Activated naive CD8-positive, alpha-beta T cell treated with anti-CD3 and anti-CD28 coated beads, Interleukin-2, amount 50 U/mL, for 16 hours (primary cell): ENCODE results near the gene ZFYVE28.

Experiments
- DNase-seq: peaks from one replicate; pipeline ENCODE4 v3.0.0-alpha.2; 2020; ENCODE audit warnings: low read depth, low spot score

Gene ZFYVE28

DNA sequence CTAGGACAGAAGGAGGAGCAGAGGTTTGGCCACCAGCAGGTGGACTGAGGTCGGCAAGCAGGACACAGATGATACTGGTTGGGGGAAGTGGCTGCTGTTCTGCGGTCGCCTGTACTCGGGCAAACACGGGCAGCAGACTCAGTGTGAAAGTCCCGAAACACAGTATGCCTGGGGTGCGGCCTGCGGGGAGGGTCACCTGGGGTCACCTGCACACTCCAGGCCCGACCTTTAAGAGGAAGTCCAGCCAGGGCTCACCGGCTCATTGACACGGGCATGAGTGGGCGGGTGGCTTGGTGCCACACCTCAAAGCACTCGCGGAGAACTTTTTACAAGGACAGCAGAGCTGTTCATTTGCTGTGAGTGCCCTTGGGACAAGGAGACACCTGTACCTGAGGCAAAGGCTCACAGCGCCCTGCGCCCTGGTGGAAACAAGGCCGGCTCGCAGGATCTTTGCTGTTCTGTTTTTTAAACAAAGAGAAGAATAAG lies 85.0 kb downstream of the ZFYVE28 start:
- DNase-seq, result no peak

DNA sequence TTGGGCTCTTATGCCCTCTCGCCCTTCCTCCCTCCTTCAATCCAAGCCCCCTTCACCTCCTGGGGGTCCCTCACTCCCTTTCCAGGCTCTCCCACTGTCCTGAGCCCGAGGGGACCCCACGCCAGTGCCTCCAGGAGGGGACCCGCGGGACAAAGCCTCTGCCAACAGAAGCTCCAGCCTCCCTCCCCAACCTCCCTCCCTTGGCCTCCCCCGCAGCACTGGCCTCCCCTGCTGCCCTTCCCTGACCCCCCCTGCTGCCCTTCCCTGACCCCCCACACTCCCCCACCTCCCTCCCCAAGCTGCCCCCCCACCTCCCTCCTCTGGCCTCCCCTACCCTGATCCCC lies 85.5 kb downstream of the ZFYVE28 start:
- DNase-seq, result no peak

DNA sequence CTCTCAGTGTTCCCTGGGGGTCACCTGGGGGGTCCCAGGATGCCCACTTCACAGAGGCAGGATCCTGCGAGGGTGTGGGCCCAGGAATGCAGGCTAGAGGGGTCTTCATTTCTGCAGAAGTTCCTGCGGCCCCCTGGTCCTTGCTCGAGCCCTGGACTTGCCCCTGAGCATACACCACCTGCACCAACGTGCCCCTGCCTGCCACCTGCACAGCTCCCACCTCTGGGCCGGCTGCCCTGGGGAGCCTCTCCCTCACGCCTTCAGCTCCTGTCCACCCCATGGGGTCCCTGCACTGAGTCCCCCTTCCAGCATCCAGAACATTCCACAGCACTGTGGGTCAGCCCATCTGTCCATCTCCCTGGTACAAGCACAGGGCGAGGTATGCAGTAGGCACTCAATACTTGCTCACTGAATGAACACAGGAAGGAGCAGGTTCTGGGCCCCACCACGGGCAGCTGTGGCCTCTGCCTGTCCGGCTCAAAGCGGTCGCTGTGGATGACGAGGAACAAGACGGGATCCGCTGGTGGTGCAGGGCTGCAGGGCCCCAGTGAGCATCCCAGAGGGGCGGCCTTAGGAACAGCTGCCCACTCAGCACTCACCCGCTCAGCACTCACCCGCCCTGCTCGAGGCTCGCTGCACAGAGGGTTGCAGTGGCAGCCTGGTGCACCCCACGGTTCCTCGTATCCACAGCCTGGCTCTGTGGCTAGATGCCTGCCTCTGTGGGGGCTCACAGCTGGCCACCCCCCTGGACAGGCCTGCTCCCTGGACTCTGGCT lies 86.1 kb downstream of the ZFYVE28 start:
- DNase-seq, result no peak

DNA sequence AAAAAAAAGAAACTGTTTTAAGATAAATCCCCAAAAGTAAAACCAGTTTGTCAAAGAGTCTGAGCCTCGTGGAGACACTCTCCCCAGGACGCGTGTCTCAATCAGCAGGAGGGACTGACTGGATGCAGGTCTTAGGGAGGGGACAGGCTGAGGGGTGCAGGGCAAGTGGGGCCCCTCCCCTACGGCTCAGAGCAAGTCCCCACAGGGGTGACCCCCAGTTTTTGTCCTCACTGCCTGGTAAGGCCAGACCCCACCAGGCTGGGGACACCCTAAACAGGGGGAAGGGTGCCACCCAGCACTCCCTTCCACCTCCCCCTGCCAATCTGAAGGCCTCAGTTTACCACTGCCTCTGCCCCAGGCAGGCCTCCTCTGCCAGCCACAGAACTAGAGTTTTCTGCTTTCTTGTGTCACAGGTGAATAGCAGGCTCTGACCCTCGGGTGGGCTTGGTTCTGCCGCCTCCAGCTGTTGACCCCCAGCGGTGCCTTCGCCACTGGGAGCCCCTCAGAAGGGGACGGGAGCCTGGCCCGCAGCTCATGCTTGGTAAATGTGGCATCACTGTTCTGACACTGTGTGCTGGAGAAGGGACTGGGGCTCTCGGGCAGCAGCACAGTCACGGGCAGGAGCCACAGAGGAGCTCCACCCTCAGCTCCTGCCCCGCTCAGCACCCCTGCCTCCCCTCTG lies 86.8 kb downstream of the ZFYVE28 start:
- no peak for DNase-seq

DNA sequence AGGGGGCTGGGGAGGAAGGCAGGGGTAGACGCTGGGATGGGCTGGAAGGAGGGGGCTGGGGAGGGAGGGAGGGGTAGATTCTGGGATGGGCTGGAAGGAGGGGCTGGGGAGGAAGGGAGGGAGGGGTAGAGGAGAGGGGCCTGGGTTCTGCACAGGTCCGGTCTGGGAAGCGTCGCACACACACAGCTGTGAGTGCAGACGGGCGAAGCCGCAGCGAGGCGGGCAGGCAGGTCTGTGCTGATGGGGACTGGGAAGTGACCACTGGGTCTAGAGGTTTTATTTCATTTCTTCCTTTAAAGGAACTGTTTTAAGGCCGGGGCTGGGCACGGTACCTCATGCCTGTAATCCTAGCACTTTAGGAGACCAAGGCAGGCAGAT lies 87.4 kb downstream of the ZFYVE28 start:
- DNase-seq, result no peak

DNA sequence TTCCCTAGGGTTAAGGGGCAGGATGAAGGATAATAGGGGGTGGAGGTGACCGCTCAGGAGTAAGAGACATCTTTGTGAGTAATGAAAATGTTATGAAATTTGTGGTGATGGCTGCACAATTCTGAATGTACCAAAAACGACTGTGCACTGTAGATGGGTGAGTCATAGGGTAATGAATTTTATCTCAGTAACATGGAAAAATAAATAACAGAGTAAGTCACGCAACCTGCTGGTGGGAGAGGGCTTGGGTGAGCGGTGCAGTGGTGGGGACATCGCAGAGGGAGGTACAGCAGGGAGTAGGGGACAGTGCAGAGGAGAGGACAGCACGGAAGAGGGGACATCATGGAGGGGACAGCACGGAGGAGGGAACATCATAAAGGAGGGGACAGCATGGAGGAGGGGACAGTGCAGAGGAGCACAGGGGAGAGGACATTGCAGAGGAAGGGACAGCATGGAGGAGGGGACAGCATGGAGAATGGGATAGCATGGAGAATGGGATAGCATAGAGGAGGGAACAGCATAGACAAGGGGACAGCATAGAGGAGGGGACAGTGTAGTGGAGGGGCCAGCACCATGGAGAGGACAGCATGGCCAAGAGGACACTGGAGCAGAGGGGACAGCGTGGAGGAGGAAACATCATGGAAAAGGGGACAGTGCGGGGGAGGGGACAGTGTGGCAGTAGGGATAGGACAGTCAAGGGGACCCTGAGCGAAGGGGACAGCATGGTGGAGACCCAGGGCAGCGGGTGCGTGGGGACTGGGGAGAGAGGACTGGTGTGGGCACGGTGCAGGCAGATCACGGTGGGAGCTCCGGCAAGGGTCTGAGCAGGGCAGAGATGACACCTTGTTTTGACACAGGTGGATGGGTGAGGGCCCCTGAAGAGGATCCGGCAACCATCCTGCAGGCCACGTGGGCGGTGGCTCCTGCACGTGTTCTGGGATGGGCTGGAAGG lies 88.1 kb downstream of the ZFYVE28 start:
- no peak for DNase-seq

DNA sequence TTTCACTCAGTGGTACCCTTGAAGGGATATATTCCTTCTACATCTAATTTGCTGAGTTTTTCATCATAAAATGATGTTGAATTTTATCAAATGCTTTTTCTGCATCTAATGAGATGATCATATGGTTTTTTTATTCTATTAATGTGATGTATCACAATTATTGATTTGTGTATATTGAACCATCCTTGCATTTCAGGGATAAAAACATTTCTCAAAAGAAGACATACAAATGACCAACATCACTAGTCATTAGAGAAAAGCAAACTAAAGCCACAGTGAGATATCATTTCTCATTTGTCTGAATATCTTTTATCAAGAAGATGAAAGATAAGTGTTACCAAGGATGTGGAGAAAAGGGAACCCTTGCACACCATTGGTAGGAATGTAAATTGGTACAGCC lies 90.9 kb downstream of the ZFYVE28 start:
- no peak for DNase-seq

DNA sequence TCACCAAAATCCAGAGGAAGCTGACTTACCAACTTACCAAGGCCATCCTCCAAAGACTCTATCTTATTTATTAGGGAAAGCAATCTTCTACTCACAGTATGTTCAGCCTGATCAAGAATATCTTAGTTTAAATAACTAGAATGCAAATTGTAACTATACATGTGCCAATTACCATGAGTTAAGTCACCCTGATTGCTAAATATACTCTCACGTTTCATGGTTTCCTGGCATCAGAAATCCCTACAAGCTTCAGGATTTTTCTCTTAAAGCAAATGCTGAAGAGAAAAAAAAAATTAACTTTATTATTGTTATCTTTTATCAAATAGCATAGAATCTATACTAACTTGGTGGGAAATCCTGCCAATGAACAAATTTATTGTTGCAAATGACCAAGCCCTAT lies 93.6 kb downstream of the ZFYVE28 start:
- no peak for DNase-seq

DNA sequence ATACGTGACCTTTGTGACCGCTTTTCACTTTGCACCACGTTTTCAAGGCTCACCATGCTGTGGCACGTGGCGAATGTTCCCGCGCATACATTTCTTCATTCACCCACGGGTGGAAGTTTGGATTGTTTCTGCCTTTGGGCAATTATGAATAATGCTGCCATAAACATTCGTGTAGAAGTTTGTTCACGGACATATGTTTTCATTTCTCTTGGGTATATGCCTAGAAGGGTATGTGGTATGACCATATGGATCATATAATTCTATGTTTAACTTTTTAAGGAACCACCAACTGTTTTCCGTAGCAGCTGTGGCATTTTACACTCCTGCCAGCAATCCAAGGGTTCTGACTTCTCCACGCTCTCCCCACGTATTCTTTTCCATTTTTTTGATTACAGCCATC lies 95.6 kb downstream of the ZFYVE28 start:
- DNase-seq, result no peak

DNA sequence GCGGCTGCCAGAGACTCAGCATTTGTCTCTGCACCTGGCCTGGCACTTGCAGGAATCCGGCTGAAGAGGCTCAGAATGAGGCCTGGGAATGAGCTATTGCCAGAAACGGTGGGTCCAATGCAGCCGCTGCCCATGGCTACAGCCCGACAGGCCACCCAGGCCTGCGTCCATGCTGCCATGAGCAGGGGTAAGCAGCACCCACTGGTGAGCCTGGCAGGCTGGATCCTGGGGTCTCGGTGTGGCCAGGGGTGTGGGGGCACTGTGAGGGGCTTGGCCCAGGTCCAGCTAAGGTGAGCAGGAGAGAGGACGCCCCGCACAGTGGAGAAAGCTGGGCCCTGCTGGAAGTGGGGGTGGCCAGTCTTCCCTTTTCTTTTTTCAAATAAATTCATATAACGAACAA lies 96.2 kb downstream of the ZFYVE28 start:
- no peak for DNase-seq

DNA sequence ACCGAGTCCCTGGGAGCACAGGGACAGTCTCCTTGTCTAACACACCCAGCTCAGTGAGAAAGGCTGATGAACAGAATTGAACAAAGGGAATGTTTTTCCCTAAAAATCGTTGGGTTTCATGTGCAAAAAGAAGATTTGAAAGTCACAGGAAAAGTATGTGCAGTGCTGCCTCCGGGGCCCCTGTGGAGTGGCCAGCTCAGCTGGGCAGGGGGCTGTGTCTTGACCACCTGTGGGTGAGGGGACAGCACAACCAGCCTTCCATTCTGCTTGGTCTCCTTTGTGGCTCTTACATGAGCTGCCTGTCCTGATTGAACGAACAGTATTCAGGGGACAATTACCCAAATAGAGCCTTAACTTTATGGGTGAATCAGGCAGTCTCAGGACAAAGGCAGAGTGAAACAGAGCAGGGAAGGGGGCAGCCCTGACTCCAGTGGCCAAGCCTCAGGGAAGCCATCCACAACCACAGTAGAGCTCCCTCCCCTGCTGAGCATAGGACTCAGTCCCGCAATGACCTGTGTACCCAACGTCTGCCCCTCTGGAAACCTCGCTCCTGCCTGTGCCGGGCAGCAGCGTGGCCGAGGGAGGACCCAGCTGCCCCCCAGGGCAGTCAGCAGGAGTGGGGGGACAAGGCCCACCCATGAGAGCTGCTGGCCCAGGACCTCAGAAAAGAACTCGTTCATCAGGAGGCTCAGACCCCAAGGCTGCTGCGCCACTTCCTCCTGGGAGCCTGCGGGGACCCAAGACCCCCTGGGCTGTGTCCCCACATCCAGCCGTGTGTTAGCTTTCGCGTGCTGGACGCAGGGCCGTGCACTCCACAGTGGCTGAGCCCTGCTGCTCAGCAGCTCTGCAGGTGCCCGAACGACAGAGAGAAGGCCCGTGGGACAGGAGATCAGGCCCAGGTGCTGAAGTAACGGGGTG lies 96.9 kb downstream of the ZFYVE28 start:
- no peak for DNase-seq

DNA sequence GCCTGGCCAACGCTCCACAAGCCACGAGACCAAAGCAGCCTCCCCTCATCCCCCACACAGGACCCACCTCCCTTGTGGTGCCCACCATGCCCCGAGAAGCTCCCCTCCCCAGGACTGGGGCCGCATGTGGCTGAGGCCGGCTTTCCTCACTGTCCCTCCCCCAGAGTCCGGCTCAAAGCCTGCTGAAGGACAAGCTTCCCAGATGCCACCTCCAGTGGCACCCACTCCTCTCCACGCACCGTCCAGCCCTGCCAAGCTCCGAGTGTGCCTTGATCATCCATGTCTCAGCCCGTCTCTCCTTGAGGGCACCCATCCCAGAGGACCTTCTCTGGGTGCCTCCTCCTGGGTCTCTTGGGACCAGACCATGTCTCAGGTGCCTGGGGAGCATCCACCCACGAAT lies 97.7 kb downstream of the ZFYVE28 start:
- DNase-seq, result no peak

DNA sequence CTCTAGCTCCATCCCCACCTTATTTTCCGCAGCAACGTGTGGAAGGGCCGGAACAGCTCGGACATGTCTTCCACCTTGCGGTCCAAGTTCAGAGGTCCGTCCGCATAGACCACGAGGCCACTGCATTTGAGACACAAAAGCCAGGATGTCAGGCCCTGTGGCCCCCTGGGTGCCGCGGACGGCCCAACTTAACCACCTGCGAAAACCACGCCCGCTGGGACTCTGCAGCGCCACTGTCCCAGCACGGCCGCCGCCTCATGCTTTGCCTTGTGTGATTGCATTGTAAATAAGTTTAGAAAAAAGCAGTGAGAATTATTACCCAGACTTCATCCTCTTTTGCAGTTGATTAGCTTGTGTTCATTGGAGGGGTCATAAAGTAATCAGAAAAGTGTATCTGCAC lies 98.3 kb downstream of the ZFYVE28 start:
- DNase-seq, result no peak

DNA sequence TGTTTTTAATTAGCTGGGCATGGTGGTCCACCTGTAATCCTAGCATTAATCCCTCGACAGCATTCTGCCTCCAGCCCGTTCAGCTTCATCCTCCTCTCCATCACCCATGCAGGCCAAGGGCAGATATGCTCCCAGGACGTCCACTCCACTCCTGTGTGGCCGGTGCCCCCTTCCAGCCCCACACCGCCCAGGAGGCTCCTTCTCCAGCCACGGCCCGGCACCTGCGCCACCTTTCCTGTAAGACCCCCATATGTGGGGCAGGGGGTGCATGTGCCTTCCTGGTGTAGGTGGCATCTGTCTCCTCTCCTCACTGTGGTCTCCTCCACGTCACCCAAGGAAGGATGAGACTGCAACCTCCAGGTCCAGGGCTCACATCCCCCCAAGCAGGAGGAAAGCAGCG lies 99.6 kb downstream of the ZFYVE28 start:
- DNase-seq, result no peak

DNA sequence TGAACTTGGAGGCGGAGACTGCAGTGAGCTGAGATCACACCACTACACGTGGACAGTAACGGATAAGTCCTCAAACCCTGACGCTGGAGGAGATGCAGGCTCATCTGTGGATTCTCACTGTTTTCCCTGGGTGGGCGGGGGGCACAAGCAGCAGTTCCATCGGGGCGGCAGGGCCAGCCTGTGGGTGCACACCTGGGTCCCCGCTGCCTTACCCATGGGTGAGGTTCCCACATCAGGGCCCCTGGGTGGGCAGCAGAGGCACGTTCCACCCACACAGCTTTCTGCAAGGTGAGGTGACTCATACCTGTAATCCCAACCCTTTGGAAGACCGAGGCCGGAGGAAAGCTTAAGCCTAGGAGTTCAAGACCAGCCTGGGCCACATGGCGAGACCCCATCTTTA lies 100.0 kb downstream of the ZFYVE28 start:
- DNase-seq, result no peak

DNA sequence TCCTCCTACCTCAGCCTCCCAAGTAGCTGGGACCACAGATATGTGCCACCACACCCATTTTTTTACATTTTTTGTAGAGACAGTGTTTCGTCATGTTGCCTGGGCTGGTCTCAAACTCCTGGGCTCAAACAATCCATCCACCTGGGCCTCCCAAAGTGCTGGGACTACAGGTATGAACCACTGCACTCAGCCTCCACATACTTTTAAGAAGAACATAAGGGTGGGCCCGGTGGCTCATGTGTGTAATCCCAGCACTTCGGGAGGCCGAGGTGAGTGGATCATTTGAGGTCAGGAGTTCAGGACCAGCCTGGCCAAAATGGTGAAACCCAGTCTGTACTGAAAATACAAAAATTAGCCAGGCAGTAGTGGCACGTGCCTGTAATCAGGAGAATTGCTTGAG lies 105.1 kb downstream of the ZFYVE28 start:
- no peak for DNase-seq

DNA sequence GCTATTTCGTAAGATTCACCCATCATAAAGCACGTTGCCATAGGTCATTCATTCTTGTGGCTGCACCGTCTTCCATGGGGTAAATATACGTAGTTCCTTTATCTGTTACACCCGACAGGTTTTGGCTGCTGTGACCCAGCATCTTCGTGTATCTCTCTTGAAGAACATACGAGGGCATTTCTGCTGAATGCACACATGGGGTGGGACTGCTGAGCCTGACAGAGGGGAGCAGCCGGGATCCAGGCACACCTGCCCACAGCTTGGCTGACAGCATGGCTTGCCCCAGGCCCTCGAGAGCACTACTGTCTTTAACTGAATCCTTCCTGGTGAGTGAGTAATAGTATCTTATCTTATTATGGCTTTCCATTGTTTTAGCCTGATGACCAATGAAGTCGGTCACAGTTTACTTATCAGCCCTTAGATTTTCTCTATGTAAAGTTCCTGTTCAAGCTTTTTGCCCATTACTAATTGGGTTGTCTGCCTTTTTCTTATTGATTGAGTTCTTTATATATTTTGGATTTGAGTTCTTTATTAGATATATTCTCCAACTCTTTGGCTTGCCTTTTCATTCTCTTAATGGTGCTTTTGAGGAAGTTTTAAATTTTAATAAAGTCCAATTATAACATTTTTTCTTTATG lies 111.6 kb downstream of the ZFYVE28 start:
- DNase-seq, result no peak

DNA sequence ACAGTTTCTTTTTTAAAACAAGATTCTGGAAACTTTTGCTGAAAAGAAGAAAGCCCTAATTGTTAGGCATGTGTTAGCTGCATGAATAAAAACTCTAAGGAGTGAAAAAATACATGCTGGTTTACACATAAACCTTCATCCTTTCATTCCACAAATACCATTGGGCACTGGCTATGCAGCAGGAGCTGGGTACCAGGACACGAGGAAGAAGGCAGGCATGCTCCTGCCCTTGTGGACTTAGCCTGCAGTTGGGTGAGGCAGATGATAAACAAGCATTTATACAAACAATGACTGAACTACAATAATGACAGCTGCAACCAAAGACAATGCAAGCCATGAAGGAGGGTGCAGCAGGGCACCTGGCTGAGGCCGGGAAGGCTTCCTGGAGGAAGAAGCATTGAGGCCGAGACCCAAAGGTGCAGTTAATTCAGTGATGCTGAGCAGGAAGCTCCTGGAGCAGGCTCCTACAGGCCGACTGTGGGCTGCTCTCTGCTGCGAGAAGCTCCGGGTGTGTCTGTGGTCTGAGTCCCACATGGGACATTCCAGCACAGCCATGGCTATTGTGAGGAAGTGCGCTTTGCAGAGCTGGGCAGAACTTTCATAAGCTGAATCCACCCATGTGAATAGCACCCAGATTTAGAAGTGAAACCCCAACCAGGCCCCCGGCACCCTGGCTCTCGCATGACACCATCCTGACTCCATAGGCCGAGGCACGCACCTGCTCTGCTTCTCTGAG lies 112.5 kb downstream of the ZFYVE28 start:
- DNase-seq, result no peak

DNA sequence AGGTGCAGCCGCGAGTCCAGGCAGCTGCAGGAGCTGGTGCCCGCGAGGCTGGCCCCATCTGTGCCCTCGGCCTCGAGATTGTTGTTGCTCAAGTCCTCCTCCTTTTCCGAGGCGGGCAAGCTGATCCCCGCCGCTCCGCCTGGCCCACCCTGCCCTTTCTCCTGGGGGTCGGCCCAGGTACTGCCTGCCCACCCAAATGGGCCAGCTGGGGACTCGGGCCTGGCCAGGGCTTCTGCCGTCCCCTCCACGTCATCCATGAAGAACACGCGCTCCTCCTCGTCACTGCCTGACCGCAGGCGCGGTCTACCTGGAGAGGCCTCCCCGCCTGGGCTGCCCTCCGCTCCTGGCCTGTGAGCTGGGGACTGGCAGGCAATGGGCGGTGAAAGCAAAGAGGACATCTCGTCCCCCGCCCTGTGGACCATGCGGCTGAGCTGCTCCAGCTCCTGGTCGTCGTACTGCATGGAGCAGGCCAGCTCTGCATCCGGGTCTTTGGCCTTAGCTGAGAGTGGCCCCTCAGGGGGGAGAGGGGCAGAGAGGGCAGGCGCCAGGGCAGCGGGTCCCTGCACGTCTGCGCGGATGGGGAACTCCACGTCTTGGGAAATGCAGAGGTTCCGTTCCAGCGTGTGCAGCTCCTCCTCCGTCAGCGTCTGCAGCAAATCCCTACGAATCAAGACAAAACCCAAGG lies 113.4 kb downstream of the ZFYVE28 start:
- no peak for DNase-seq
